Panc1 (cell line): ENCODE data around the gene IFIH1. TPM values are rescaled to one million over a fixed set of nuclear protein-coding genes. Genes with fewer than 3 reads are reported as not detected.

Experiments used
- ATAC-seq: fragments of 200-7000 bp; cut with Tn5 transposase; 2 replicates; pipeline ENCODE4 v1.9.1; 2020; ENCODE audit warnings: mild to moderate bottlenecking, moderate library complexity
- BruUV-seq: library from RNA; stranded (reverse); fragments of 400-500 nt; replicated peaks from 2 replicates; lab custom pipeline; 2021; lab: Mats Ljungman, UMichigan
- CTCF ChIA-PET: fragments of 300-600 bp; sonication (Branson Sonifier 250); formaldehyde crosslinking; loops from one replicate; lab custom pipeline; 2022; ENCODE audit warnings: antibody characterized with exemption; lab: Charles Lee
- POLR2A ChIA-PET: fragments of 300-600 bp; sonication (Branson Sonifier 250); formaldehyde crosslinking; loops from one replicate; lab custom pipeline; 2022; ENCODE audit warnings: antibody characterized with exemption; lab: Charles Lee
- DNase-seq: peaks from one replicate; pipeline ENCODE4 v3.0.0-alpha.2; 2010; ENCODE audit warnings: low read depth, low spot score
- H3K27ac ChIP-seq: 2 replicates; pipeline ENCODE4 v1.5.1; 2011; ENCODE audit warnings: mild to moderate bottlenecking, low read length, inconsistent platforms
- H3K27me3 ChIP-seq: fragments of 200-500 bp; sonication (Bioruptor generic); 2 replicates; pipeline ENCODE4 v1.6.0; 2014; ENCODE audit warnings: low read length, inconsistent platforms; ENCODE audit not compliant: control insufficient read depth, insufficient read depth
- H3K36me3 ChIP-seq: fragments of 200-500 bp; sonication (Bioruptor generic); 2 replicates; pipeline ENCODE4 v1.5.1; 2014; ENCODE audit warnings: inconsistent platforms, mild to moderate bottlenecking, low read length, moderate library complexity; ENCODE audit not compliant: control insufficient read depth, insufficient read depth
- H3K4me1 ChIP-seq: 2 replicates; pipeline ENCODE4 v1.5.1; 2011; ENCODE audit warnings: inconsistent platforms, mild to moderate bottlenecking, low read length, moderate library complexity; ENCODE audit not compliant: control insufficient read depth, insufficient read depth
- H3K4me3 ChIP-seq, 2 experiments: 2 replicates each; pipeline ENCODE4 v1.5.1; 2011 to 2012; ENCODE audit warnings: low read depth in 2 of 2, low read length in 2 of 2, mild to moderate bottlenecking in 2 of 2, inconsistent platforms in 1 of 2, moderate library complexity in 1 of 2
- H3K9me3 ChIP-seq: fragments of 200-500 bp; sonication (Bioruptor generic); 2 replicates; pipeline ENCODE4 v1.5.1; 2014; ENCODE audit warnings: low read depth, mild to moderate bottlenecking, inconsistent platforms, low read length, moderate library complexity; ENCODE audit not compliant: control insufficient read depth, insufficient read depth
- POLR2AphosphoS5 ChIP-seq: IDR thresholded peaks from 2 replicates; pipeline ENCODE4 v1.6.1; 2012; ENCODE audit warnings: mild to moderate bottlenecking, low read depth, low read length, moderate library complexity
- REST ChIP-seq, 2 experiments: IDR thresholded peaks; 2 replicates each; pipeline ENCODE4 v1.6.1; 2011 to 2012; ENCODE audit warnings: low read depth in 2 of 2, control low read depth in 1 of 2, low read length in 1 of 2, mild to moderate bottlenecking in 1 of 2, moderate library complexity in 1 of 2; ENCODE audit not compliant: insufficient read depth in 1 of 2
- SIN3A ChIP-seq: IDR thresholded peaks from 2 replicates; pipeline ENCODE4 v1.6.1; 2012; ENCODE audit warnings: low read depth, mild to moderate bottlenecking, low read length, moderate library complexity, borderline replicate concordance; ENCODE audit not compliant: insufficient read depth
- TCF7L2 ChIP-seq: IDR thresholded peaks from 2 replicates; pipeline ENCODE4 v1.6.1; 2011; ENCODE audit warnings: mild to moderate bottlenecking, low read depth, low read length, inconsistent platforms
- in situ Hi-C: cut with HindIII; loops from 2 replicates; pipeline ENCODE4 v1.10.0; 2016; ENCODE audit warnings: low sequenced_read_pairs, low pct_unique_long_range_greater_than_20kb
- intact Hi-C: fragments of 100-400 bp; cut with micrococcal nuclease; formaldehyde crosslinking; loops from one replicate; pipeline ENCODE4 v1.10.0; 2022; ENCODE audit not compliant: unreplicated experiment
- total RNA-seq: library from RNA; stranded (reverse); gene quantifications from one replicate; pipeline ENCODE4 v1.2.1, GENCODE V29; 2021; ENCODE audit not compliant: unreplicated experiment
- TF ChIP-seq, protein P1 (sequence below): fragments of 450-650 bp; IDR thresholded peaks from 2 replicates; pipeline ENCODE4 v1.5.1; 2017; ENCODE audit warnings: mild to moderate bottlenecking

Gene IFIH1
- total RNA-seq, 1 experiment from 2014 or later, result 15.4 TPM

GRCh38 chr2:162254236-162254871 lies 64.1 kb downstream of the IFIH1 start:
- Histone ChIP-seq H3K27ac (no peak overlapping the region), H3K27me3 (no peaks in the 10 kb centered on the region), H3K4me1 (no peaks in the 10 kb centered on the region), H3K36me3 (no peaks in the 10 kb centered on the region), H3K4me3 (no peak overlapping the region), H3K9me3 (no peaks in the 10 kb centered on the region)
- ChIA-PET POLR2A (no interaction called here), CTCF (no interaction called here)
- intact Hi-C loops, result no loop called here
- in situ Hi-C loops, result no loop called here
- BruUV-seq, result no TSS peak
- no peak for DNase-seq
- ATAC-seq, result no peak
- TF ChIP-seq TCF7L2 (no peak), SIN3A (no peak), REST (IDR thresholded peaks at IDR 0.05; ENCODE audit: insufficient read depth in 1 of 2, low read depth in 2 of 2, low read length in 1 of 2) (no peak), POLR2AphosphoS5 (no peak)
- TF ChIP-seq, protein P1, sequence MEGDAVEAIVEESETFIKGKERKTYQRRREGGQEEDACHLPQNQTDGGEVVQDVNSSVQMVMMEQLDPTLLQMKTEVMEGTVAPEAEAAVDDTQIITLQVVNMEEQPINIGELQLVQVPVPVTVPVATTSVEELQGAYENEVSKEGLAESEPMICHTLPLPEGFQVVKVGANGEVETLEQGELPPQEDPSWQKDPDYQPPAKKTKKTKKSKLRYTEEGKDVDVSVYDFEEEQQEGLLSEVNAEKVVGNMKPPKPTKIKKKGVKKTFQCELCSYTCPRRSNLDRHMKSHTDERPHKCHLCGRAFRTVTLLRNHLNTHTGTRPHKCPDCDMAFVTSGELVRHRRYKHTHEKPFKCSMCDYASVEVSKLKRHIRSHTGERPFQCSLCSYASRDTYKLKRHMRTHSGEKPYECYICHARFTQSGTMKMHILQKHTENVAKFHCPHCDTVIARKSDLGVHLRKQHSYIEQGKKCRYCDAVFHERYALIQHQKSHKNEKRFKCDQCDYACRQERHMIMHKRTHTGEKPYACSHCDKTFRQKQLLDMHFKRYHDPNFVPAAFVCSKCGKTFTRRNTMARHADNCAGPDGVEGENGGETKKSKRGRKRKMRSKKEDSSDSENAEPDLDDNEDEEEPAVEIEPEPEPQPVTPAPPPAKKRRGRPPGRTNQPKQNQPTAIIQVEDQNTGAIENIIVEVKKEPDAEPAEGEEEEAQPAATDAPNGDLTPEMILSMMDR, result no peak

- POLR2A ChIA-PET, result no interaction called here
- BruUV-seq, result no TSS peak
Measured at GRCh38 chr2:162253435-162253834, 65.0 kb downstream of the IFIH1 start.

DNA sequence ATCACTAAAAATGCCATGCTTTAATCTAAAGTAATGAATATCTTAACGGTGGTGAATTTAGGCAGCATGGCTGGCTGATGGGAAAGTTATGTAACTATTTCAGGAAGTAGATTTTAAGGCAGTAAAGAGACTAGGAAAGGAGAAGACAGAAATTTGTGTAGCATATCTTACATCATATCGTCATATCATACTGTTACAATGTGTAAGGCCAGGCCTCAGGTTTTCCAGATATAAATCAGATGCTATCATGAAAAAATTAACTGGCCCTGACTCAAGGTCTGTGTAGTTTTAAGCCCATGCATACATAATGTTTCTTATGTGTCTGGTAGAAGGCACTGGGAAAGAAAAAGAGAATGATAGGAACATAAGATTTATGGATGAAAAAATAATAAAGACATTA lies 66.3 kb downstream of the IFIH1 start:
- ChIA-PET CTCF (no interaction called here), POLR2A (no interaction called here)
- intact Hi-C loops, result no loop called here
- Histone ChIP-seq H3K27ac (no peak overlapping the region), H3K36me3 (no peaks in the 10 kb centered on the region), H3K27me3 (no peaks in the 10 kb centered on the region), H3K4me1 (no peaks in the 10 kb centered on the region), H3K9me3 (no peaks in the 10 kb centered on the region), H3K4me3 (no peak overlapping the region)
- BruUV-seq, result no TSS peak
- DNase-seq, result no peak
- no peak for ATAC-seq
- TF ChIP-seq, protein P1, result no peak
- no peak for TF ChIP-seq SIN3A
- no peak for TF ChIP-seq TCF7L2
- no peak for TF ChIP-seq REST (IDR thresholded peaks at IDR 0.05; ENCODE audit: insufficient read depth in 1 of 2, low read depth in 2 of 2, low read length in 1 of 2)
- no peak for TF ChIP-seq POLR2AphosphoS5
- in situ Hi-C loops, result no loop called here

More at GRCh38 chr2:162253435-162253834, 65.0 kb downstream of the IFIH1 start:
- in situ Hi-C loops, result no loop called here
- Histone ChIP-seq H3K4me3 (no peak overlapping the region), H3K9me3 (no peaks in the 10 kb centered on the region), H3K4me1 (no peaks in the 10 kb centered on the region), H3K27me3 (no peaks in the 10 kb centered on the region), H3K36me3 (no peaks in the 10 kb centered on the region), H3K27ac (no peak overlapping the region)
- TF ChIP-seq TCF7L2, result no peak
- intact Hi-C loops, result no loop called here
- DNase-seq (no peak), ATAC-seq (no peak)
- CTCF ChIA-PET, result no interaction called here
